ENCODE data around the gene NOS1AP.

NOS1AP gene

GRCh38 chr1:162384601-162385279, 315.2 kb downstream of the NOS1AP start:
- H3K36me3 ChIP-seq (replicated peaks) = no peaks in the 10 kb centered on the region
- H3K27me3 ChIP-seq (replicated peaks) = no peaks in the 10 kb centered on the region
- in situ Hi-C loops (cut with HindIII; ENCODE audit: low pct_ligation_motif_present, low sequenced_read_pairs) = no loop called here
- H3K27ac ChIP-seq = no peak overlapping the region
- no peak overlapping the region for H3K4me3 ChIP-seq (ENCODE audit: low read depth, low read length)
- DNase-seq = no peak
- TF ChIP-seq CTCF (IDR thresholded peaks at IDR 0.05; ENCODE audit: low read depth, low read length, missing control alignments) = no peak

- Histone ChIP-seq H3K36me3 (replicated peaks) (no peaks in the 10 kb centered on the region), H3K27me3 (replicated peaks) (no peaks in the 10 kb centered on the region), H3K27ac (no peak overlapping the region), H3K4me3 (ENCODE audit: low read depth, low read length) (no peak overlapping the region)
- no peak for TF ChIP-seq CTCF (IDR thresholded peaks at IDR 0.05; ENCODE audit: low read depth, low read length, missing control alignments)
- in situ Hi-C loops (cut with HindIII; ENCODE audit: low pct_ligation_motif_present, low sequenced_read_pairs) = no loop called here
- no peak for DNase-seq
These were observed 315.8 kb downstream of the NOS1AP start for GRCh38 chr1:162385280-162385623.

- no peaks in the 10 kb centered on the region for H3K27me3 ChIP-seq (replicated peaks)
- H3K27ac ChIP-seq = no peak overlapping the region
- H3K36me3 ChIP-seq (replicated peaks) = no peaks in the 10 kb centered on the region
- DNase-seq = no peak
- H3K4me3 ChIP-seq (ENCODE audit: low read depth, low read length) = no peak overlapping the region
- in situ Hi-C loops (cut with HindIII; ENCODE audit: low pct_ligation_motif_present, low sequenced_read_pairs) = no loop called here
- no peak for TF ChIP-seq CTCF (IDR thresholded peaks at IDR 0.05; ENCODE audit: low read depth, low read length, missing control alignments)
These were observed 316.2 kb downstream of the NOS1AP start for GRCh38 chr1:162385702-162386101.

- H3K4me3 ChIP-seq (ENCODE audit: low read depth, low read length) = no peak overlapping the region
- in situ Hi-C loops (cut with HindIII; ENCODE audit: low pct_ligation_motif_present, low sequenced_read_pairs) = no loop called here
- no peak for TF ChIP-seq CTCF (IDR thresholded peaks at IDR 0.05; ENCODE audit: low read depth, low read length, missing control alignments)
- H3K36me3 ChIP-seq (replicated peaks) = no peaks in the 10 kb centered on the region
- DNase-seq = no peak
- no peaks in the 10 kb centered on the region for H3K27me3 ChIP-seq (replicated peaks)
- H3K27ac ChIP-seq = no peak overlapping the region
These were observed 317.1 kb downstream of the NOS1AP start for GRCh38 chr1:162386292-162387225.

- in situ Hi-C loops (cut with HindIII; ENCODE audit: low pct_ligation_motif_present, low sequenced_read_pairs) = no loop called here
- no peak overlapping the region for H3K27ac ChIP-seq
- DNase-seq = no peak
These were observed 318.0 kb downstream of the NOS1AP start for GRCh38 chr1:162387226-162388082.

More at GRCh38 chr1:162387226-162388082, 318.0 kb downstream of the NOS1AP start:
- no peak for TF ChIP-seq CTCF (IDR thresholded peaks at IDR 0.05; ENCODE audit: low read depth, low read length, missing control alignments)
- Histone ChIP-seq H3K27me3 (replicated peaks) (no peaks in the 10 kb centered on the region), H3K4me3 (ENCODE audit: low read depth, low read length) (no peak overlapping the region), H3K36me3 (replicated peaks) (no peaks in the 10 kb centered on the region)
